B cell (primary cell): Measurements from ENCODE around the gene CDC5L. TPM values are rescaled to one million over a fixed set of nuclear protein-coding genes. Genes with fewer than 3 reads are reported as not detected.

ENCODE experiments used
- ATAC-seq: fragments of 200-7000 bp; cut with Tn5 transposase; one replicate; pipeline ENCODE4 v1.10.0; 2021; ENCODE audit warnings: low read depth, mild to moderate bottlenecking, moderate number of reproducible peaks, moderate library complexity
- CTCF ChIA-PET: fragments of 350-600 bp; sonication (Branson Sonifier 250); formaldehyde crosslinking; loops from one replicate; lab custom pipeline; 2021; ENCODE audit warnings: antibody characterized with exemption, inconsistent platforms; lab: Charles Lee
- POLR2A ChIA-PET: fragments of 350-600 bp; sonication (Branson Sonifier 250); formaldehyde crosslinking; loops from one replicate; lab custom pipeline; 2021; ENCODE audit warnings: antibody characterized with exemption; lab: Charles Lee
- DNase-seq: peaks from one replicate; pipeline ENCODE4 v3.0.0; 2013
- H2AFZ ChIP-seq: 2 replicates; pipeline ENCODE4 v1.6.1; 2012; ENCODE audit warnings: mild to moderate bottlenecking, low read depth, low read length; ENCODE audit not compliant: insufficient read depth, poor library complexity, severe bottlenecking
- H3K27ac ChIP-seq, 2 donors: 1 replicate in 1 of 2; 2 replicates in 1 of 2; pipeline ENCODE4 v1.5.1; 2012 to 2013; ENCODE audit warnings: low read length in 2 of 2, mild to moderate bottlenecking in 2 of 2, moderate library complexity in 1 of 2
- H3K27me3 ChIP-seq, 4 experiments: fragments of 200-600 bp in 1 of 4; sonication (generic) in 1 of 4; replicated peaks in 1 of 4; 1 replicate in 2 of 4; 2 replicates in 2 of 4; pipeline versions ENCODE4 v1.6.1 to v1.7.0; 2013 to 2016; ENCODE audit warnings: low read length in 3 of 4, mild to moderate bottlenecking in 2 of 4, mixed read lengths in 1 of 4, moderate library complexity in 1 of 4; ENCODE audit not compliant: insufficient read depth in 4 of 4, control insufficient read depth in 3 of 4; ENCODE audit errors: control extremely low read depth in 1 of 4
- H3K36me3 ChIP-seq, 2 experiments: replicated peaks in 1 of 2; 1 replicate in 1 of 2; 2 replicates in 1 of 2; pipeline versions ENCODE4 v1.6.1 to v1.7.1; 2013; ENCODE audit warnings: low read length in 1 of 2; ENCODE audit not compliant: insufficient read depth in 2 of 2, control insufficient read depth in 1 of 2; ENCODE audit errors: control extremely low read depth in 1 of 2, extremely low read depth in 1 of 2
- H3K4me1 ChIP-seq, 2 donors: fragments of 200-600 bp in 1 of 2; sonication (generic) in 1 of 2; 1 replicate in 1 of 2; 2 replicates in 1 of 2; pipeline versions ENCODE4 v1.5.1 to v1.6.1; 2013 to 2017; ENCODE audit warnings: low read length in 2 of 2; ENCODE audit not compliant: control insufficient read depth in 2 of 2, insufficient read depth in 2 of 2
- H3K4me2 ChIP-seq: replicated peaks from 2 replicates; pipeline ENCODE3; 2012; ENCODE audit warnings: mild to moderate bottlenecking, low read depth, low read length; ENCODE audit not compliant: poor library complexity, severe bottlenecking
- H3K4me3 ChIP-seq, 5 experiments: fragments of 200-600 bp in 1 of 5; sonication (generic) in 1 of 5; 1 replicate in 3 of 5; 2 replicates in 2 of 5; pipeline versions ENCODE4 v1.5.1 to v1.7.0; 2011 to 2016; ENCODE audit warnings: low read length in 4 of 5, mild to moderate bottlenecking in 4 of 5, low read depth in 2 of 5, control low read depth in 1 of 5, moderate library complexity in 1 of 5; ENCODE audit not compliant: insufficient read depth in 1 of 5; ENCODE audit errors: control extremely low read depth in 1 of 5, extremely low read depth in 1 of 5
- H3K79me2 ChIP-seq: fragments of 200-600 bp; sonication (generic); one replicate; pipeline ENCODE4 v1.6.0; 2016; ENCODE audit warnings: low read length; ENCODE audit not compliant: control insufficient read depth, insufficient read depth
- H3K9ac ChIP-seq: fragments of 200-600 bp; sonication (generic); 2 replicates; pipeline ENCODE4 v1.6.1; 2017; ENCODE audit warnings: mild to moderate bottlenecking, low read length, moderate library complexity
- H3K9me3 ChIP-seq, 3 donors: one replicate each; pipeline versions ENCODE4 v1.6.1 to v1.7.1; 2013; ENCODE audit warnings: low read length in 2 of 3; ENCODE audit not compliant: control insufficient read depth in 2 of 3, insufficient read depth in 1 of 3; ENCODE audit errors: control extremely low read depth in 1 of 3
- H4K20me1 ChIP-seq: 2 replicates; pipeline ENCODE4 v1.6.0; 2012; ENCODE audit warnings: mild to moderate bottlenecking, low read length; ENCODE audit not compliant: insufficient read depth, control insufficient read depth, poor library complexity, severe bottlenecking
- H3K27ac Mint-ChIP-seq: one replicate; pipeline ENCODE4 v1.8.0; 2021; ENCODE audit warnings: mixed read lengths
- H3K27me3 Mint-ChIP-seq: one replicate; pipeline ENCODE4 v1.8.0; 2021; ENCODE audit warnings: mixed read lengths
- H3K4me1 Mint-ChIP-seq: one replicate; pipeline ENCODE4 v1.8.0; 2021; ENCODE audit warnings: mixed read lengths
- H3K4me3 Mint-ChIP-seq: one replicate; pipeline ENCODE4 v1.8.0; 2021; ENCODE audit warnings: mixed read lengths
- H3K9me3 Mint-ChIP-seq: one replicate; pipeline ENCODE4 v1.8.0; 2022; ENCODE audit warnings: mixed read lengths; ENCODE audit not compliant: insufficient read depth
- CTCF ChIP-seq: fragments of 200-600 bp; IDR thresholded peaks from one replicate; pipeline ENCODE4 v1.8.0; 2022; ENCODE audit warnings: antibody characterized with exemption, mild to moderate bottlenecking
- EZH2 ChIP-seq: IDR thresholded peaks from 2 replicates; pipeline ENCODE4 v1.6.1; 2012; ENCODE audit warnings: borderline replicate concordance, low read depth, mild to moderate bottlenecking, moderate library complexity, low read length; ENCODE audit not compliant: insufficient read depth, poor library complexity, severe bottlenecking
- WGBS: methylation state at CpG from one replicate; pipeline ENCODE4 v1.1.5; 2013; ENCODE audit warnings: missing lambda C conversion rate; ENCODE audit not compliant: insufficient coverage; 5-methylcytosine and 5-hydroxymethylcytosine counted together
- intact Hi-C: fragments of 100-400 bp; cut with micrococcal nuclease; formaldehyde crosslinking; loops from one replicate; pipeline ENCODE4 v1.10.0; 2022
- polyA plus RNA-seq: library from polyadenylated mRNA; depleted of rRNA; stranded (reverse); fragments of >200 nt; gene quantifications from 2 replicates; pipeline ENCODE4 v1.2.3, GENCODE V29; 2012
- total RNA-seq, 2 donors: library from RNA; stranded (reverse); fragments of 120-200 nt in 1 of 2; gene quantifications; 1 replicate in 1 of 2; 2 replicates in 1 of 2; pipeline versions ENCODE4 v1.2.3 to v1.2.4, GENCODE V29; 2013 to 2022

CDC5L gene
- total and polyA plus RNA-seq, 2 donors (not counting 1 experiment from before 2014, with no cell fraction given), result 4.1 to 22.2 TPM

- Histone ChIP-seq H2AFZ (no peak overlapping the region), H4K20me1 (no peaks in the 10 kb centered on the region), H3K36me3 (no peaks in the 10 kb centered on the region), H3K4me1 (peaks cover 0 to 6% of the 10 kb centered on the region in 2 donors), H3K79me2 (no peaks in the 10 kb centered on the region), H3K4me3 (no peak overlapping the region), H3K9ac (no peak overlapping the region), H3K9me3 (no peaks in the 10 kb centered on the region), H3K27me3 (peaks cover 0 to 9% (median 1%) of the 10 kb centered on the region in 4 experiments), H3K4me2 (no peak overlapping the region), H3K27ac (no peak overlapping the region)
- Mint-ChIP-seq H3K9me3 (no peaks in the 10 kb centered on the region), H3K27me3 (peaks cover 15% of the 10 kb centered on the region), H3K27ac (no peak overlapping the region), H3K4me3 (no peak overlapping the region), H3K4me1 (no peaks in the 10 kb centered on the region)
- POLR2A ChIA-PET, result no interaction called here
- 94% methylated on average over 5 of the region's 5 CpGs for WGBS
- DNase-seq (no peak), ATAC-seq (no peak)
- intact Hi-C loops, result loop anchor here (5.0 kb wide), 1 partner anchor 1235 kb away; no protein-coding TSS in a partner anchor
- CTCF ChIA-PET, result interaction anchor here (3.8 to 3.9 kb wide), 2 partner anchors 18 to 1446 kb away, joined by 24 to 65 read pairs; no protein-coding TSS in a partner anchor
- TF ChIP-seq EZH2, result no peak
- no peak for TF ChIP-seq CTCF
Observed at GRCh38 chr6:44477293-44477894, 89.9 kb downstream of the CDC5L start.

GRCh38 chr6:44478158-44478557, 90.7 kb downstream of the CDC5L start:
- peaks cover 0 to 12% (median 1%) of the 10 kb centered on the region in 4 experiments for H3K27me3 ChIP-seq
- 42% methylated on average over 2 of the region's 3 CpGs for WGBS
- no peak overlapping the region for H3K9ac ChIP-seq
- CTCF ChIA-PET, result interaction anchor here (3.8 to 3.9 kb wide), 2 partner anchors 19 to 1446 kb away, joined by 24 to 65 read pairs; no protein-coding TSS in a partner anchor
- Mint-ChIP-seq H3K4me3 (no peak overlapping the region), H3K9me3 (no peaks in the 10 kb centered on the region), H3K4me1 (no peaks in the 10 kb centered on the region), H3K27ac (no peak overlapping the region), H3K27me3 (peaks cover 15% of the 10 kb centered on the region)
- DNase-seq (no peak), ATAC-seq (no peak)
- H3K27ac ChIP-seq, result no peak overlapping the region
- H3K9me3 ChIP-seq, result no peaks in the 10 kb centered on the region
- peaks cover 0 to 6% of the 10 kb centered on the region in 2 donors for H3K4me1 ChIP-seq
- intact Hi-C loops, result loop anchor here (5.0 kb wide), 1 partner anchor 1234 kb away; no protein-coding TSS in a partner anchor
- POLR2A ChIA-PET, result no interaction called here
- H3K4me3 ChIP-seq, result no peak overlapping the region
- H3K79me2 ChIP-seq, result no peaks in the 10 kb centered on the region
- H3K4me2 ChIP-seq, result no peak overlapping the region
- H2AFZ ChIP-seq, result no peak overlapping the region
- no peaks in the 10 kb centered on the region for H3K36me3 ChIP-seq
- TF ChIP-seq CTCF (no peak), EZH2 (no peak)
- no peaks in the 10 kb centered on the region for H4K20me1 ChIP-seq
